GM12892 (cell line): ENCODE results near the gene SIDT2. TPM values are rescaled to one million over a fixed set of nuclear protein-coding genes. Genes with fewer than 3 reads are reported as not detected.
"Not testable (repeated sequence)": the region's sequence is repeated elsewhere in the genome, so short reads cannot be mapped to it uniquely, and the experiment has no call there.

Experiments used
- DNase-seq: peaks from one replicate; pipeline ENCODE4 v3.0.0; 2011; ENCODE audit not compliant: insufficient read length
- FAIRE-seq: peaks from 2 replicates; lab custom pipeline; 2011; peaks lifted over from hg19 to GRCh38; lab: Jason Lieb, UNC
- POLR2A ChIP-seq: IDR thresholded peaks from 2 replicates; pipeline ENCODE4 v1.6.1; 2011; ENCODE audit warnings: low read depth, low read length, control low read depth
- POLR2AphosphoS5 ChIP-seq: IDR thresholded peaks from 2 replicates; pipeline ENCODE4 v1.6.1; 2011; ENCODE audit warnings: low read depth, low read length, control low read depth
- TAF1 ChIP-seq: IDR thresholded peaks from 2 replicates; pipeline ENCODE4 v1.6.1; 2011; ENCODE audit warnings: low read depth, mild to moderate bottlenecking, control low read depth, low read length, borderline replicate concordance
- polyA plus RNA-seq: library from polyadenylated mRNA; unstranded; fragments of >200 nt; gene quantifications from one replicate; pipeline ENCODE4 v1.2.1, GENCODE V29; 2012; ENCODE audit warnings: missing spikeins, inconsistent platforms; ENCODE audit not compliant: missing spikeins

The SIDT2 gene
- 13.6 TPM for polyA plus RNA-seq

DNA sequence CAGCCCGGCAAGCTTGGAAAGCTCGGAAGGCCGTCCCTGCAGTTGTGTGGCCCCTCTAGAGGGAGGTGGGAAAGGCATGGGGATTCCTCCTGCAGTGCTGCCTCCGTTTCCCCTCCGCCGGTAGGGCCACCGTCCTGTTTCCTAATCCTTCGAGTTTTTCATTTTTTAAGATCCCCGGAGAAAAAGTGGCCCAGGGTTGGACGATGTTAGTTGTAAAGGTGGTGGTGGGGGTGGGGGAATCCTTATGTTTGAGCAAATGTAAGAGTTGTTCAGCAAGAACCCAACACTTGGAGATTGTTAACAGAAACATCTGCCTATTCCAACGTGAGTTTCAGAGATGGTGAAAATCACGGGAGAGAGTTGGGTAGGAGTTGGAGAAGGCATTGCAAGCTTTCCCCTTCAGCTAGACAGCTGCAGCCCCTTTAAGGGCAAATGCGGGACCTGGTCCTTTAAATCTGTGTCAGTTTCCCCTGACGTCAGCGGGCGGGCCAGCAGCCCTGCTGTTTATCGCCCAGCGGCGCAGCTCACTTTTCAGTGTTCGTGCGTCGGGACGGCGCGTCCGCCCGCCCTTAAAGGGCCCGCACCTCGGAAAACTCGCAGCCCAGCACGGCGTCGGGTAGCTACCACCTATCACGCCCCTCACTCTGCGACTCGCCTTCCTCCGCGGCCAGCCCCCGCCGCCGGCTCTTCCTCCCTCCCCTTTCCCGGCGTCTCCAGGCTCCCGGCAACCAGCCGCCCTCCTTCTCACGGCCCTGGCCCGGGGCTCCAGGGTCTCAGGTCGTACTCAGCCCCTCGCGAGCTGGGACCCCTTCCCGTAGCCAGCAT lies at the start of gene SIDT2:
TSS of gene SIDT2 (plus strand) at position 534 of the 825 bp plus-strand sequence. CDS start 521 bp downstream, outside the sequence.
- FAIRE-seq (peak; percentile 99), DNase-seq (peak; percentile 87)
- TF ChIP-seq POLR2AphosphoS5 (no peak), TAF1 (peak; percentile 21; the same call in 1 of the 2 replicates), POLR2A (peak; percentile 72)

DNA sequence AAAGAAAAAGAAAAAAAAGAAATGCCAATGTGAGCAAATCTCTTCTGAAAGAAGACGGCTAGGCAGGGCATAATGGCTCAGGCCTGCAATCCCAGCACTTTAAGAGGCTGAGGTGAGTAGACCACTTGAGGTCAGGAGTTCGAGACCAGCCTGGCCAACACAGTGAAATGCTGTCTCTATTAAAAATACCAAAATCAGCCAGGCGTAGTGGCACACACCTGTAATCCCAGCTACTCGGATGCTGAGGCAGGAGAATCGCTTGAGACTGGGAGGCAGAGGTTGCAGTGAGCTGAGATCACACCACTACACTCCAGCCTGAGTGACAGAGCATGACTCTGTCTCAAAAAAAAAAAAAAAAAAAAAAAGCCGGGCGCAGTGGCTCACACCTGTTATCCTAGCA lies 48.1 kb upstream of the SIDT2 start:
- FAIRE-seq, DNase-seq: not testable (repeated sequence)

DNA sequence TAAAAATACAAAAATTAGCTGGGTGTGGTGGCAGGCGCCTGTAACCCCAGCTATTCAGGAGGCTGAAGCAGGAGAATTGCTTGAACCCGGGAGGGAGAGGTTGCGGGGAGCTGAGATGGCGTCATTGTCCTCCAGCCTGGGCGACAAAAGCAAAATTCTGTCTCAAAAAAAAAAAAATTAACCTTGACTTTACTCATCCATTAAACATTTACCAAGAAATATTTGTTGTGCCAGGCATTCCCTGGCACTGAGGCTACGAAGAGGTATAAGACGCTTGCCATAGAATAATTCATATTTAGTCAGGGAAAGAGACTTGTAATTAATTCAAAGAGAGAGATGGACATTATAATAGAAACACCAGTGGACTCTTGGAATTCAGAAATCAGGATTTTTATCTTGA lies 47.7 kb upstream of the SIDT2 start:
- no peak for DNase-seq
- no peak for FAIRE-seq
- TF ChIP-seq POLR2AphosphoS5 (no peak), TAF1 (no peak), POLR2A (no peak)

DNA sequence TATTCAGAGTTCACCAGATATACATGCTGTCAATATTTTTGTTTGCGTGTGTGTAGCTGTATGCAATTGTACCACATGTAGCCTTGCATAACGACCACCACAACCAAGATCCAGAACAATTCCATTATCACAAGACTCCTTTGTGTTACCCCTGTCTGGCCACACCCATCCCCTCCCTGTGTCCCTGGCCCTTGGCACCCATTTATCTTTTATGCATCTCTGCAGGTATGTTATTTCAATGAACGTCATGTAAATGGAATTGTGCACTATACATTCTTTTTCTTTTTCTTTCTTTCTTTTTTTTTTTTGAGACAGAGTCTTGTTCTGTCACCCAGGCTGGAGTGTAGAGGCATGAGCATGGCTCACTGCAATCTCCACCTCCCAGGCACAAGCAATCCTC lies 44.1 kb upstream of the SIDT2 start:
- TF ChIP-seq POLR2A (no peak), TAF1 (no peak)
- DNase-seq: no peak
- no peak for FAIRE-seq

DNA sequence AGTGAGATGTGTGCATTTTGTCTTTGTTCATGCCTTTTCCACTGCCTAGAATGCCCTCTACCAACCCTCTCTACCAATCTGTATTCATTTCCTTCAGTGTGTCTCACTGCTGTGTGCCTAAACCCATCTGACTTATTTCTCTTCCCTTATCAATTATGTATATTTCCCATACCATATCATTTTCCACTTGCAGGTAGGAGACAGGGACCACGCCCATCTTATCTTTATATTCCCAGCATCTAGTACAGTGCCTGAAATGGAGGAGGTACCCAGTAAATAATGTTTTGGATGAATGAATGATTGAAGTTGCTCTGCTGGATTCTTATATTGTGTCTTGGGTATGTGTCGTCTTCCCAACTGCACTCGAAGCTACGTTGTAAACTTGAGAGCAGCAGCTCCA lies 43.6 kb upstream of the SIDT2 start:
- not testable (repeated sequence) for DNase-seq, FAIRE-seq

DNA sequence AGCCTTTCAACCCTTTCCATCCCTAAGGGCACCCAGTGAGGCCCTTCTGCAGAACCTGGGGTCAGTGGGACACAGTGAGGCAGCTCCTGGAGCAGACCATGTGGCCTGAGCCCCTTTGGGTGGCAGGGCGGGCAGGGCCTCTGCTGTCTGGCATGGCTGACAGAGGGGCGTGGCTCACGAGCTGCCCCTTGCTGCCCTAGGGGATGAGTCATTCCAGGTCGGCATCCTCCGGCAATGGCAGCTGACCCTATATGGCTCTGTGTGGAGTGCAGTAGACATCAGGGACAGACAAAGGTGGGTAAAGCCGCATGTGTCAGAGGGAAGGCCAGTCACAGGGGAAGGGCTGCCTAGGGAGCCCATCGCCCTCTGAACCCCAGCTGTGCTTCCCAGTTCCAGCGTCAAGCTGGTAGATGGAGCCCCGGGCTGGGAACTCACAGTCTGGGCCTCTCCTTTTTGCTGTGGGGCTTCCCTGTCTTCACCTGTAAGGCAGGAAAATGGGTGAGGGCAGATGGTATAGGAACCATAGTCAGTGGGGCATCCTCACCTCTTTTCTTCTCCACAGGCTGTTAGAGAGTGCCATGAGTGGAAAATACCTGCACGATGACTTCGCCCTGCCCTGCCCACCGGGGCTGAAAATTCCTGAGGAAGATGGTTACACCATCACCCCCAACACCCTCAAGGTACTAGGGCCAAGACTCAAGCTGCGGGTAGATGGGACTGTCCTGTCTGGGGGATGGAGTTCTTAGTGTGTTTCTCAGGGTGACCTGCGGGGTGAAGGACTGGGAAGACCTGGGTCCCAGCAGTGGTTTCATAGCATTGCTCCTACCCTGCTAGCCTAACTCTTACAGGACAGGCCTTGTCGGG lies 41.1 kb upstream of the SIDT2 start:
- FAIRE-seq: not testable (repeated sequence)

DNA sequence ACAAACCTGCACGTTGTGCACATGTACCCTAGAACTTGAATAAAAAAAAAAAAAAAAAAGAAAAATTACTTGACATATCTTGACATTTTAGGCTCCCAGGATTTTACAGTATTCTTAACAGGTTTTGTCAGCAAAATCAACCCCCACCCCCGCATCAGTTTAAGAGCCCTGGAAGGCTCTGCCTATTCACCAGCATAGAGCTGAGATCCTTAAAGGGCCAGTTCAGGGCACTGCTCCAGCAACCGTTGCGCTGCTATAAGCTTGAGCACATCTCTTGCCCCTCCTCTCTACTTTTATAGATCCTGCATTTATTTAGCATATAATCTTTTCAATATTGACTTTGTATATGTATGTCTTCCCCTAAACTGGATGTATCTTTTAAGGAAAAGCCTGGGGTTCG lies 35.2 kb upstream of the SIDT2 start:
- TF ChIP-seq TAF1 (no peak), POLR2A (no peak), POLR2AphosphoS5 (no peak)
- DNase-seq: no peak
- no peak for FAIRE-seq

More for the DNA sequence above, 41.1 kb upstream of the SIDT2 start:
- DNase-seq: not testable (repeated sequence)

DNA sequence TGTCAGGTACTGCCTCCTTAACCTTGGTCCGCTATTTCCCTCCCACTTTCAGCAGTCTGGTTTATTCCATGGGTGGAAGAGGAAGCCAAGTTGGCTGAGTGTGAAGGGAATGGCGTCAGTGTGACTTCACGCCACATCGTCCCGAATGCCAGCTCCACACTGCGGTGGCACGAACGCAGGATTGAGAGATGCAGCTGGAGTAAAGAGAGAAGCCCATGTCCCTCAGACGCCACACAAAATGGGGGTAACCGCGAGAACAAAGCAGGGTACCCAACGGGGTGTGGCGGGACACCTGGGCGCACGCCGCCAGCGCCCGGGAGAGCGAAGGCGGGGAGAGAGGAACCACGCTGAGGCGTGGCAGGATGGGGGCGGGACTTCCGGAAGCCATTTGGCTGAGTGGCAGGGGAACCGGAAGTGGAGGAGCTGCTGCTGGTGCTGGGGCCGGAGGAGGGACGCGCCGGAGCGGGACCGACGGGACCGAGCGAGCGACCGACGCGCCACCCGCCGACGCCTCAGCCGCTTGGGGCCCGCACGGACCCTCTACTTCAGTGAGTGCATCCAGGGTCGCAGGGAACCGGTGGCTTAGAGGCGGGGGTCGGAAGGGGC lies 34.6 kb upstream of the SIDT2 start, which contains the start of gene PAFAH1B2:
TSS of gene PAFAH1B2 (plus strand) at position 417 of the 606 bp plus-strand sequence. CDS start 8,161 bp downstream, outside the sequence.
- DNase-seq (peak; percentile 98), FAIRE-seq (peak; percentile 100)
- TF ChIP-seq TAF1 (peak; percentile 66; the same call in 1 of the 2 replicates), POLR2AphosphoS5 (peak; percentile 78), POLR2A (peak; percentile 85)

DNA sequence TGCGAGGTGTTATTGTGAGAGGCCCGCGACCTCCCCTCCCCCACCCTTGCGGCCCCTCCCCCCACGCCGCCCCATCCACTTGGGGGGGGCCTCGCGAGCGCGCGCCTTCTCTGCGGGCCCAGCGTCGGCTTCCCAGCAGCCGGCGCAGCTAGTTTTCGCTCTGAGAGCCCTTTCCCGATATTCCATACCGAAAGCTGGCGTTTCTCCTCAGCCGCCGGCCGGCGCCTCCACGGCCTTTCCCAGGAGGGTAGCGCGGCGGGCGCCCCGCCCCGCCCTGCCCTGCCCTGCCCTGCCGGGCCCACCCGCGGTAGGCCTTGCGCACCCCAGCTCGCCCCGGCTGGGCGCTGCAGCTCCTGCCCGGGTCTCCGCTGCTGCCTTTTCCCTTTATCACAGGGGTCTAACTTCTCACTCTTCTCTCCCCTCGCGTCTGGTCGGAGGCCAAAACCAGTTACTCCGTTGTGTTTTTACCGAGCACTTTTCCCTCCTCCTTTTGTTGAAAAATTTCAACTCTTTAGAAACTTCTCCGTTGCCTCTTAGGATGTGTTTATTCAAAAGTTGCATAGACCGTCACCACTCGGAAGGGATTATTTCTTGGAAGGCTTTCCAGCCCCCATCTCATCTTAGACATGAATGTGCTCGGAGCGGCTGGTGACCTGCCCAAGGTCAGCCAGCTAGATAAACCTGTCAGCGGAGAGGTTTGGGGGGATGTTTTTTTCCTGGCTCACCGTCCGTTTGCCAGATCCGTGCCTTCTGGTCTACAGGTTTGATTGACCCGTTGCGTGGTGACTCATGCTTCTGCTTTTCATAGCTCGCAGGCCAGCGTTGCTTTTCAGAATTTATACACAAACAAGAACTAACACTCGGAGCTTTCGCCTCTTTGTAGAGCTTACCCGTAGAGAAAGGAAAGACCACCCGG lies 33.8 kb upstream of the SIDT2 start:
- DNase-seq (peak; percentile 58), FAIRE-seq (peak; percentile 93)
- TF ChIP-seq POLR2A: no peak
- TF ChIP-seq POLR2AphosphoS5: no peak
- TF ChIP-seq TAF1: no peak

DNA sequence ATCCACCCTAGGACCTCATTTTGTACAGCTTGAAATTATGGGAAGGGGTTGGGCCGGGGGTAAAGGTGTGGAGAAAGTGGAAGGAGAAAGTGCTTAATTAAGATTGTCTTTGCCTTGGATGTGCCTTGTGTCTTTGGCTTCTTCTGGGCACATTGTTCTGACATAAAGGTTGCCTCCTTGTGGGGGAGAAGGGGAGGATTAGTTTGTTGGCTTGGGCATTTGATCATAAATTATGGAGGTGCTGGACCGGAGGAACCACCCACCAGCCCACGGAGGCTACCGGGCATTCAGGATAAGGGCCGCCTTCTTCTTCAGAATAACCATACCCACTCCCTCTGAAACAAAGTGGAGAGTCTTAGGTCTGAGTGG lies 33.2 kb upstream of the SIDT2 start:
- no peak for FAIRE-seq
- no peak for TF ChIP-seq POLR2AphosphoS5
- no peak for TF ChIP-seq TAF1
- no peak for TF ChIP-seq POLR2A
- no peak for DNase-seq

DNA sequence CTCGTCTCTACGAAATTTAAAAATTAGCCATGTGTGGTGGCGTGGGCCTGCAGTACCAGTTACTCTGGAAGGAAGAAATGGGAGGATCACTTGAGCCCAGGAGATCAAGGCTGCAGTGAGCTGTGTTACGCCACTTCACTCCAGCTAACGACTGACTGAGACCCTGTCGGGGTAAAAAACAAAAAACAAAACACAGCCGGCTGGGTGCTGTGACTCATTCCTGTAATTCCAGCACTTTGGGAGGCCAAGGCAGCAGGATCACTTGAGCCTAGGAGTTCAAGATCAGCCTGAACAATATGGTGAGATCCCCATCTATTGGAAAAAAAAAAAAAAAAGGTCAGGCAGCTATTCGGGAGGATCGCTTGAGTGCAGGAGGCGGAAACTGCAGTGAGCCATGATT lies 32.0 kb upstream of the SIDT2 start:
- no peak for FAIRE-seq
- TF ChIP-seq POLR2AphosphoS5: no peak
- TF ChIP-seq POLR2A: no peak
- no peak for TF ChIP-seq TAF1
- DNase-seq: no peak
